Vagina (tissue), 2 donors: Measurements from ENCODE around the gene TPRKB.

Source experiments
- POLR2A ChIP-seq, 2 donors: fragments of 450-650 bp; IDR thresholded peaks; one replicate each; pipeline ENCODE4 v1.6.1; 2017; ENCODE audit warnings: antibody characterized with exemption in 2 of 2, mild to moderate bottlenecking in 2 of 2, moderate library complexity in 2 of 2
- POLR2AphosphoS5 ChIP-seq, 2 donors: sonication (generic); formaldehyde crosslinking; IDR thresholded peaks; one replicate each; pipeline ENCODE4 v1.9.0; 2017; ENCODE audit warnings: antibody characterized with exemption in 2 of 2, mild to moderate bottlenecking in 2 of 2, low read depth in 1 of 2; ENCODE audit not compliant: insufficient read depth in 1 of 2
- TF ChIP-seq, protein P1 (sequence below), 3 experiments: fragments of 450-650 bp in 2 of 3; fragments of 200-600 bp in 1 of 3; sonication (generic) in 1 of 3; IDR thresholded peaks; one replicate each; pipeline ENCODE4 v1.5.1; 2017 to 2019; ENCODE audit warnings: antibody characterized with exemption in 3 of 3, mild to moderate bottlenecking in 2 of 3, moderate library complexity in 2 of 3

DNA sequence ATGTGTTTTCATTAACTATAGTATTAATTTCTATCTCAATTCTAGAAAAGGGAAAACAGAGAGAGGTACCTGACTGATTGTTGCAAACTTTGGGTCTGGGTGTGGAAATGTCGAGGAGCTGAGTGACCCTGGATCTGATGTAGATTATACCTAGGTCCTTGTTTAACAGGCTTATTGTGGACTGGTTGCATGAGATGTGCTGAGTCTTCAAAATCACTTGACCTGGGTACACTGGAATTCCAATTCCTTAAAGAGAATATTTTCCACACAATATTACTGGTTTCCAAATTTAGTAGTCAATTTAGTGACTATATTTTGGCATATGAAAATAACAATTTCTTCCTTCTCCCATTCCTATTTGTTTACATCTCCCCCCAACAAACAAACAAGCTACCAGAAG lies 29.2 kb upstream of the TPRKB start:
- TF ChIP-seq POLR2AphosphoS5 (IDR thresholded peaks at IDR 0.05; ENCODE audit: insufficient read depth in 1 of 2, low read depth in 1 of 2) (no peak), POLR2A (IDR thresholded peaks at IDR 0.05) (no peak)
- TF ChIP-seq, protein P1, sequence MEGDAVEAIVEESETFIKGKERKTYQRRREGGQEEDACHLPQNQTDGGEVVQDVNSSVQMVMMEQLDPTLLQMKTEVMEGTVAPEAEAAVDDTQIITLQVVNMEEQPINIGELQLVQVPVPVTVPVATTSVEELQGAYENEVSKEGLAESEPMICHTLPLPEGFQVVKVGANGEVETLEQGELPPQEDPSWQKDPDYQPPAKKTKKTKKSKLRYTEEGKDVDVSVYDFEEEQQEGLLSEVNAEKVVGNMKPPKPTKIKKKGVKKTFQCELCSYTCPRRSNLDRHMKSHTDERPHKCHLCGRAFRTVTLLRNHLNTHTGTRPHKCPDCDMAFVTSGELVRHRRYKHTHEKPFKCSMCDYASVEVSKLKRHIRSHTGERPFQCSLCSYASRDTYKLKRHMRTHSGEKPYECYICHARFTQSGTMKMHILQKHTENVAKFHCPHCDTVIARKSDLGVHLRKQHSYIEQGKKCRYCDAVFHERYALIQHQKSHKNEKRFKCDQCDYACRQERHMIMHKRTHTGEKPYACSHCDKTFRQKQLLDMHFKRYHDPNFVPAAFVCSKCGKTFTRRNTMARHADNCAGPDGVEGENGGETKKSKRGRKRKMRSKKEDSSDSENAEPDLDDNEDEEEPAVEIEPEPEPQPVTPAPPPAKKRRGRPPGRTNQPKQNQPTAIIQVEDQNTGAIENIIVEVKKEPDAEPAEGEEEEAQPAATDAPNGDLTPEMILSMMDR (IDR thresholded peaks at IDR 0.05): no peak
